ENCODE measurements around the gene ASB14.

Gene ASB14

DNA sequence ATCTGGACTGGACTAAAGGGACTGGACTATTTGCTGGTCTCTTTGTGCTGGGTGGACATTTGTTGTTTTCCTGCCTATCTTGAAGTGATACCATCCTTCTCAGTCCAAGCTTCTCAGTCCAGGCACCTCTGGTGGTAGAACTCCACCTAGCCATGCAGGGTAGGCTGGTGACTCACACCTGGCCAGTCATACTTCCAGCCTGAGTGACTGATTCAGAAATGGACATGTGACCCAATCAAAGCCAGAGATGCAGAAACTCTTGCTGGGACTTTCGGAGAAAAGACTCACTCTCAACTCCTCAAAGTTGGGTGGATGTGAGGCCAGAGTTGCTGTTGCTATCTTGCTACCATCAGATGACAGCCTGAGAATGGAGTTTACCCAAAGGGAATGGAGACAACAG lies 5.6 kb upstream of the ASB14 start:
- TF ChIP-seq, protein P1, sequence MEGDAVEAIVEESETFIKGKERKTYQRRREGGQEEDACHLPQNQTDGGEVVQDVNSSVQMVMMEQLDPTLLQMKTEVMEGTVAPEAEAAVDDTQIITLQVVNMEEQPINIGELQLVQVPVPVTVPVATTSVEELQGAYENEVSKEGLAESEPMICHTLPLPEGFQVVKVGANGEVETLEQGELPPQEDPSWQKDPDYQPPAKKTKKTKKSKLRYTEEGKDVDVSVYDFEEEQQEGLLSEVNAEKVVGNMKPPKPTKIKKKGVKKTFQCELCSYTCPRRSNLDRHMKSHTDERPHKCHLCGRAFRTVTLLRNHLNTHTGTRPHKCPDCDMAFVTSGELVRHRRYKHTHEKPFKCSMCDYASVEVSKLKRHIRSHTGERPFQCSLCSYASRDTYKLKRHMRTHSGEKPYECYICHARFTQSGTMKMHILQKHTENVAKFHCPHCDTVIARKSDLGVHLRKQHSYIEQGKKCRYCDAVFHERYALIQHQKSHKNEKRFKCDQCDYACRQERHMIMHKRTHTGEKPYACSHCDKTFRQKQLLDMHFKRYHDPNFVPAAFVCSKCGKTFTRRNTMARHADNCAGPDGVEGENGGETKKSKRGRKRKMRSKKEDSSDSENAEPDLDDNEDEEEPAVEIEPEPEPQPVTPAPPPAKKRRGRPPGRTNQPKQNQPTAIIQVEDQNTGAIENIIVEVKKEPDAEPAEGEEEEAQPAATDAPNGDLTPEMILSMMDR (IDR thresholded peaks at IDR 0.05; ENCODE audit: borderline replicate concordance, insufficient read depth, low read depth, low read length) = no peak
- H3K4me3 ChIP-seq (ENCODE audit: low read depth, low read length) = no peak overlapping the region

DNA sequence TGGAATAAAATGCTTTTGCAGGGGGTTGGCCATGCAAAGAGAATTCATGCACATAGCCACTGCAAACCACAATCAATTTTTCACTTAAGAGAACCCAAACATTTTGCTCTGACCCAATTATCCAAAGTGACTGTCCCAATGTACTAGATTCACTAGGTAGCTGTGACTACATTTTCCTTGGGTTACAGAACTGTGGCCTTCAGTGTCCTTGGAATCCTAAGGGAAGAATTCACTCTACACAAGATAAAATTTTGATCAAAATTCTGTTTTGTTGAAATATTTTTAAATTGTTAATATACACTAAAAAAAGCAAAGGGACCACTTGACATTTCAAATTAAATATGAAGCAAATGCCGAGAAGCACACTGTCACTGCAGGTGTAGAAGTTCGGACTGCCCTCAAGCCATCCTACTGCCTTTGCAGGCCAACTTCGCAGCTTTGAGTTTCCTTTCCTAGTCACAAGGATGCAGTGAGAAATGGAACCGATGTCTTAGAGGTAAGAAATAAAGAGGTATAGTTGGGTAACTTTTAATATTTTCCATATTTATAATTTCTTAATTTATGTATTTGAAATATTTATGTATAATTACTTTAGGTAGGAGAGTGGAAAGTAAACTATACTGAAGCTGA lies 527 bp upstream of the ASB14 start:
- H3K4me3 ChIP-seq (ENCODE audit: low read depth, low read length) = no peak overlapping the region
- TF ChIP-seq, protein P1 (IDR thresholded peaks at IDR 0.05; ENCODE audit: borderline replicate concordance, insufficient read depth, low read depth, low read length) = no peak

DNA sequence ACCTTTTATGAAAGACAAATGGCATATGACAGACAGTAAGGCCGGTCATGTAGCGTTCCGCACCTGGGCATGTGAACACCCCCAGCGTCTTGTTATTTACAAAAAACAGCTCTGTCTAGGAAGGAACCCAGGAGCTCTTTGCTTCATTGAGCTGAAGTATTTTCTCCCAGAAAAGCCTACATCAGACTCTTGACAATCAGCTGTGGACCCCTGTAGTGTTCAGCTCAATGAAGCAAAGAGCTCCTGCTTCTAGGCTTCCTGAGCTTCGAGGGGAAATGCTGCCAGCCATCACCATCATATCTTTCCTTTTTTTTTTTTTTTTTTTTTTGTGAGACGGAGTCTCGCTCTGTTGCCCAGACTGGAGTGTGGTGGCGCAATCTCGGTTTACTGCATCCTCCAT lies 4.1 kb downstream of the ASB14 start:
- TF ChIP-seq, protein P1 (IDR thresholded peaks at IDR 0.05; ENCODE audit: borderline replicate concordance, insufficient read depth, low read depth, low read length) = no peak
- no peak overlapping the region for H3K4me3 ChIP-seq (ENCODE audit: low read depth, low read length)

DNA sequence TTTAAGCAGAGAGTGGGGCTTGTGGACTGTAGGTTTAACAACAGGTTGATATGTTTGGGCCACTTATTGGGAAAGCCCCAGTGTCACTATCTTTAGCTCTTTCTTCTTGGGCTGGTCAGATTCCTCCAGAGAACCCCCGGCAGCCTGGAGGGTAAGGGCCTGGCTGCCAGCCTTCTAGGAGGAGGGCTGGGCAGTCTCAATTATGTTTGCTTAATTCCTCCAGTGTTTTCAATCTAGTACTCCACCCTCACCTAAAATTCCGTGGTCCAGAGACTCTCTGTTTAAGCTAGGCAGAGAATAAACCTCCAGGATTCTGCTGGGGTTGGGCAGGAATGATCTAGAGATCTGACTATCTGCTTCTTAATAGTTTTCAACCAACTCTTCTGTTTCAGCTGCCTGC lies 5.3 kb downstream of the ASB14 start:
- TF ChIP-seq, protein P1 (IDR thresholded peaks at IDR 0.05; ENCODE audit: borderline replicate concordance, insufficient read depth, low read depth, low read length) = no peak
- no peak overlapping the region for H3K4me3 ChIP-seq (ENCODE audit: low read depth, low read length)

DNA sequence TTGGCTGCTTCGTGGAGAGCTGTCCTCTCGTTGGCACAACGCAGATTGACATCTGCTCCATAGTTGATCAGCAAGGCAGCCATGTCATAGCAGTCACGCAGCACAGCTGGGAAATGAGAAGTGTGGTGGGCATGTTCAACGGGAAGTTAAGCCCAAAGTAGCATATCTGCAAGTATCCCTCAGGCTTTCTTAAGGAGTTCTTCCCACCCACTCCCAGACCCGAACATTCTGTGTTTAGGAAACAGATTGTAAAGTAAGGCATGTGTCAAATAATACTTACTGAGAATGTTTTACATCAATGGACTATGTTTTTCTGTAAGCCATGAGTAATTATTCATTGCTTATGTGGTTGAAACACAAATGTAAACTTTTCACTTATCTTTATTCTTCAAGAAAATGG lies 9.2 kb downstream of the ASB14 start:
- no peak overlapping the region for H3K4me3 ChIP-seq (ENCODE audit: low read depth, low read length)
- TF ChIP-seq, protein P1 (IDR thresholded peaks at IDR 0.05; ENCODE audit: borderline replicate concordance, insufficient read depth, low read depth, low read length) = no peak

DNA sequence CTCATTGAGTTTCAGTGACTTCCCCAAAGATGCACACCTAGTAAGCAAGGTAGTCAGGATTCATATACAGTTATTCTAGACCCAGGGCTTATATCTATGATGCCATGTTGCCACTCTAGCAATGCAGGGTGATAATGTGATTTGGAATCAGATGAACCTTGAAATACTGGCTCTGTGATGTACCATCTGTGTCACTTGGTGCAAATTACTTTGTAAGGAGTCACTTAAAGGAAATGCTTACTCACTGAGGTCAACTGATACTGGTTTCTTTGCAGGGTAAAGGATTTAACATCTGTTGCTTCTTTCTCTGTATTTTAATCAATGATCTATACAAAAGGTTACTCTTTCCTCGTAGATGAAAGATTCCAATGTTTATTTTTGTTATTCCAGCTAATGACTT lies 10.8 kb downstream of the ASB14 start:
- no peak overlapping the region for H3K4me3 ChIP-seq (ENCODE audit: low read depth, low read length)
- TF ChIP-seq, protein P1 (IDR thresholded peaks at IDR 0.05; ENCODE audit: borderline replicate concordance, insufficient read depth, low read depth, low read length) = no peak

DNA sequence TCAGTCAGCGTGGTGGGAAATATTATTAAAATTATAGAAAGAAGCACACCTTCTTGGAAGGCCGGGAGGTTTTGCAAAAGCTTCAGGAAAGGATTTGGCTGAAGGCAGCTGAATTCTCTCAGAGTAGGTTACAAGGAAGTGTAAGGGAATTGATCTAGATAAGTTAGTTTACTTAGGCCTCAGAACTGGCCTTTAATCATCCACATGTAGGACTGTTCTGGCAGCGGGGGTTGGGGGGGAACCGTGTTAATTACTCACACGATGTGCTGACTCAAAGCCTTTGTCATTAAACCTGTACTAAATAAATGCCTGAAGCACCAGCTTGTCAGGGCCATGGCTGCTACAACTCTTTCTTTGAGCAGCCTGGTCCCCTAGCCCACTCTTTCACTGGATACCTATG lies 12.8 kb downstream of the ASB14 start:
- H3K4me3 ChIP-seq (ENCODE audit: low read depth, low read length) = no peak overlapping the region
- TF ChIP-seq, protein P1 (IDR thresholded peaks at IDR 0.05; ENCODE audit: borderline replicate concordance, insufficient read depth, low read depth, low read length) = no peak
